GM23338 (cell line): Measurements from ENCODE around the gene CLDN15.

Experiments
- CREB1 ChIP-seq: fragments of 250-450 bp; sonication (Bioruptor Pico); IDR thresholded peaks from 2 replicates; pipeline ENCODE4 v1.5.0; 2020; ENCODE audit warnings: low read depth, mild to moderate bottlenecking, moderate library complexity
- CTCF ChIP-seq, 2 experiments: fragments of 200-600 bp in 1 of 2; sonication (generic) in 1 of 2; conservative IDR thresholded peaks; 2 replicates each; pipeline versions ENCODE4 v1.5.1 to v1.6.1; 2016 to 2017; ENCODE audit warnings: antibody characterized with exemption in 2 of 2, low read depth in 2 of 2, mild to moderate bottlenecking in 2 of 2, moderate library complexity in 1 of 2
- EZH2 ChIP-seq: fragments of 200-600 bp; sonication (generic); IDR thresholded peaks from one replicate; pipeline ENCODE4 v1.8.0; 2017; ENCODE audit warnings: antibody characterized with exemption, mild to moderate bottlenecking, low read depth; ENCODE audit not compliant: unreplicated experiment
- EZH2phosphoT487 ChIP-seq: fragments of 200-600 bp; sonication (generic); IDR thresholded peaks from one replicate; pipeline ENCODE4 v1.8.1; 2018; ENCODE audit warnings: antibody characterized with exemption; ENCODE audit not compliant: unreplicated experiment
- POLR2AphosphoS5 ChIP-seq: IDR thresholded peaks from 2 replicates; pipeline ENCODE4 v1.6.1; 2016; ENCODE audit warnings: antibody characterized with exemption, low read depth
- REST ChIP-seq: IDR thresholded peaks from one replicate; pipeline ENCODE4 v1.6.1; 2018; ENCODE audit warnings: antibody characterized with exemption; ENCODE audit not compliant: unreplicated experiment

- TF ChIP-seq CTCF (conservative IDR thresholded peaks at IDR 0.05; ENCODE audit: low read depth in 2 of 2), result no peak
- TF ChIP-seq POLR2AphosphoS5, result no peak
- no peak for TF ChIP-seq EZH2phosphoT487
- TF ChIP-seq REST, result no peak
- no peak for TF ChIP-seq EZH2
- no peak for TF ChIP-seq CREB1 (CRISPR knock-in tag)
Measured at GRCh38 chr7:101216860-101217387, 20.7 kb downstream of the CLDN15 start.
